Memory B cell (primary cell): ENCODE data around the gene GTF3A.
A peak's percentile ranks its signal among the peaks of the same experiment; 100 is the strongest.

Experiments
- ATAC-seq: fragments of 150-1000 bp; cut with Tn5 transposase; 2 replicates; pipeline ENCODE4 v1.10.0; 2021; ENCODE audit warnings: low read depth, mild to moderate bottlenecking, moderate library complexity
- DNase-seq, 2 donors: peaks; one replicate each; pipeline ENCODE4 v3.0.0; 2022; ENCODE audit warnings: low spot score in 2 of 2
- H3K27ac Mint-ChIP-seq: one replicate; pipeline ENCODE4 v1.8.0; 2022; ENCODE audit warnings: mild to moderate bottlenecking, moderate library complexity, mixed read lengths
- H3K27me3 Mint-ChIP-seq: one replicate; pipeline ENCODE4 v1.8.0; 2022; ENCODE audit warnings: mixed read lengths
- H3K36me3 Mint-ChIP-seq: one replicate; pipeline ENCODE4 v1.8.0; 2022; ENCODE audit warnings: mild to moderate bottlenecking, mixed read lengths
- H3K4me1 Mint-ChIP-seq: one replicate; pipeline ENCODE4 v1.8.0; 2022; ENCODE audit warnings: mixed read lengths
- H3K4me3 Mint-ChIP-seq: one replicate; pipeline ENCODE4 v1.8.0; 2022; ENCODE audit warnings: mild to moderate bottlenecking, moderate library complexity, mixed read lengths
- H3K9me3 Mint-ChIP-seq: one replicate; pipeline ENCODE4 v1.8.0; 2022; ENCODE audit warnings: mixed read lengths

GTF3A gene

GRCh38 chr13:27448308-27448707, 23.9 kb downstream of the GTF3A start:
- H3K36me3 Mint-ChIP-seq, result peaks cover 9% of the 10 kb centered on the region
- ATAC-seq (no peak), DNase-seq (no peak)
- peaks cover 35% of the 10 kb centered on the region for H3K4me1 Mint-ChIP-seq
- peaks cover 2% of the 10 kb centered on the region for H3K9me3 Mint-ChIP-seq
- H3K27me3 Mint-ChIP-seq, result no peaks in the 10 kb centered on the region
- peak overlapping the region; percentile 52 for H3K4me3 Mint-ChIP-seq
- peak overlapping the region; percentile 98 for H3K27ac Mint-ChIP-seq

GRCh38 chr13:27449081-27449603, 24.7 kb downstream of the GTF3A start:
- H3K4me1 Mint-ChIP-seq, result peaks cover 35% of the 10 kb centered on the region
- H3K9me3 Mint-ChIP-seq, result peaks cover 2% of the 10 kb centered on the region
- DNase-seq (no peak), ATAC-seq (no peak)
- H3K36me3 Mint-ChIP-seq, result peaks cover 9% of the 10 kb centered on the region
- H3K27me3 Mint-ChIP-seq, result no peaks in the 10 kb centered on the region
- H3K4me3 Mint-ChIP-seq, result peak overlapping the region; percentile 95
- H3K27ac Mint-ChIP-seq, result peak overlapping the region; percentile 98

- Mint-ChIP-seq H3K9me3 (peaks cover 2% of the 10 kb centered on the region), H3K27ac (peak within 1 kb of the TSS; percentile 98), H3K27me3 (no peaks in the 10 kb centered on the region), H3K36me3 (peaks cover 9% of the 10 kb centered on the region), H3K4me3 (peak within 1 kb of the TSS; percentile 95), H3K4me1 (peaks cover 35% of the 10 kb centered on the region)
- peak; percentile 75 for ATAC-seq
- DNase-seq, result peak; percentile 94 to 97
Measured at GRCh38 chr13:27449936-27450828, 25.8 kb downstream of the GTF3A start, which contains the start of gene MTIF3. Gene MTIF3, minus strand, starts transcription at chr13:27450564. Its CDS starts 10,116 bp downstream, at chr13:27440448.

- Mint-ChIP-seq H3K4me3 (peak overlapping the region; percentile 95), H3K9me3 (peaks cover 2% of the 10 kb centered on the region), H3K36me3 (peaks cover 6% of the 10 kb centered on the region), H3K27me3 (no peaks in the 10 kb centered on the region), H3K4me1 (peaks cover 34% of the 10 kb centered on the region), H3K27ac (peak overlapping the region; percentile 98)
- no peak for DNase-seq
- no peak for ATAC-seq
Measured at GRCh38 chr13:27450921-27451471, 26.6 kb downstream of the GTF3A start.

GRCh38 chr13:27455331-27455855, 31.0 kb downstream of the GTF3A start:
- Mint-ChIP-seq H3K9me3 (no peaks in the 10 kb centered on the region), H3K4me1 (peaks cover 13% of the 10 kb centered on the region), H3K4me3 (peak overlapping the region; percentile 89), H3K36me3 (no peaks in the 10 kb centered on the region), H3K27ac (peak overlapping the region; percentile 91), H3K27me3 (peaks cover 1% of the 10 kb centered on the region)
- DNase-seq (no peak), ATAC-seq (no peak)

GRCh38 chr13:27461940-27462584, 37.6 kb downstream of the GTF3A start:
- Mint-ChIP-seq H3K4me1 (peaks cover 7% of the 10 kb centered on the region), H3K9me3 (no peaks in the 10 kb centered on the region), H3K36me3 (no peaks in the 10 kb centered on the region), H3K27ac (no peak overlapping the region), H3K4me3 (no peak overlapping the region), H3K27me3 (peaks cover 1% of the 10 kb centered on the region)
- ATAC-seq (peak; percentile 90), DNase-seq (no peak)

- Mint-ChIP-seq H3K27ac (no peak overlapping the region), H3K27me3 (peaks cover 1% of the 10 kb centered on the region), H3K9me3 (no peaks in the 10 kb centered on the region), H3K36me3 (no peaks in the 10 kb centered on the region), H3K4me1 (peaks cover 7% of the 10 kb centered on the region), H3K4me3 (no peak overlapping the region)
- DNase-seq, result no peak
- no peak for ATAC-seq
Measured at GRCh38 chr13:27463500-27463899, 39.1 kb downstream of the GTF3A start.

- Mint-ChIP-seq H3K9me3 (no peaks in the 10 kb centered on the region), H3K36me3 (no peaks in the 10 kb centered on the region), H3K27me3 (no peaks in the 10 kb centered on the region), H3K4me1 (peaks cover 7% of the 10 kb centered on the region), H3K4me3 (no peak overlapping the region), H3K27ac (no peak overlapping the region)
- DNase-seq, result no peak
- no peak for ATAC-seq
Measured at GRCh38 chr13:27465611-27466010, 41.2 kb downstream of the GTF3A start.

- no peak overlapping the region for H3K4me3 Mint-ChIP-seq
- peaks cover 7% of the 10 kb centered on the region for H3K4me1 Mint-ChIP-seq
- no peaks in the 10 kb centered on the region for H3K36me3 Mint-ChIP-seq
- DNase-seq (no peak), ATAC-seq (no peak)
- H3K27ac Mint-ChIP-seq, result no peak overlapping the region
- no peaks in the 10 kb centered on the region for H3K27me3 Mint-ChIP-seq
- H3K9me3 Mint-ChIP-seq, result no peaks in the 10 kb centered on the region
Measured at GRCh38 chr13:27466513-27466912, 42.1 kb downstream of the GTF3A start.

- Mint-ChIP-seq H3K4me3 (no peak overlapping the region), H3K27ac (no peak overlapping the region), H3K4me1 (peaks cover 5% of the 10 kb centered on the region), H3K9me3 (no peaks in the 10 kb centered on the region), H3K36me3 (no peaks in the 10 kb centered on the region), H3K27me3 (no peaks in the 10 kb centered on the region)
- ATAC-seq (no peak), DNase-seq (no peak)
Measured at GRCh38 chr13:27470075-27470820, 45.8 kb downstream of the GTF3A start.

- DNase-seq, result no peak
- no peak for ATAC-seq
- Mint-ChIP-seq H3K27me3 (no peaks in the 10 kb centered on the region), H3K4me1 (peaks cover 10% of the 10 kb centered on the region), H3K27ac (no peak overlapping the region), H3K4me3 (no peak overlapping the region), H3K36me3 (no peaks in the 10 kb centered on the region), H3K9me3 (no peaks in the 10 kb centered on the region)
Measured at GRCh38 chr13:27472441-27472840, 48.0 kb downstream of the GTF3A start.

- H3K9me3 Mint-ChIP-seq, result no peaks in the 10 kb centered on the region
- ATAC-seq (no peak), DNase-seq (no peak)
- no peaks in the 10 kb centered on the region for H3K27me3 Mint-ChIP-seq
- H3K27ac Mint-ChIP-seq, result no peak overlapping the region
- H3K4me1 Mint-ChIP-seq, result peaks cover 15% of the 10 kb centered on the region
- no peak overlapping the region for H3K4me3 Mint-ChIP-seq
- no peaks in the 10 kb centered on the region for H3K36me3 Mint-ChIP-seq
Measured at GRCh38 chr13:27472941-27473340, 48.5 kb downstream of the GTF3A start.

GRCh38 chr13:27474751-27475268, 50.4 kb downstream of the GTF3A start:
- DNase-seq, result no peak
- Mint-ChIP-seq H3K27ac (no peak overlapping the region), H3K4me3 (no peak overlapping the region), H3K4me1 (peaks cover 19% of the 10 kb centered on the region), H3K27me3 (no peaks in the 10 kb centered on the region), H3K9me3 (no peaks in the 10 kb centered on the region), H3K36me3 (no peaks in the 10 kb centered on the region)
- ATAC-seq, result no peak
